ENCODE results near the gene CDK8.

- no peak for TF ChIP-seq SUZ12 (IDR thresholded peaks at IDR 0.05; ENCODE audit: extremely low read depth, insufficient read depth, insufficient read length)
- no peak for TF ChIP-seq ZNF274 (IDR thresholded peaks at IDR 0.05; ENCODE audit: low read depth, low read length)
Observed at GRCh38 chr13:26266311-26266710, 12.4 kb downstream of the CDK8 start.

Measured in NT2/D1 (cell line).